HG03108 (cell line): Measurements from ENCODE around the gene KMT5B.

ENCODE experiments used
- ATAC-seq: cut with Tn5 transposase; IDR thresholded peaks from one replicate; pipeline ENCODE4 v1.9.1; 2021; ENCODE audit warnings: moderate library complexity; ENCODE audit not compliant: unreplicated experiment

Gene KMT5B

DNA sequence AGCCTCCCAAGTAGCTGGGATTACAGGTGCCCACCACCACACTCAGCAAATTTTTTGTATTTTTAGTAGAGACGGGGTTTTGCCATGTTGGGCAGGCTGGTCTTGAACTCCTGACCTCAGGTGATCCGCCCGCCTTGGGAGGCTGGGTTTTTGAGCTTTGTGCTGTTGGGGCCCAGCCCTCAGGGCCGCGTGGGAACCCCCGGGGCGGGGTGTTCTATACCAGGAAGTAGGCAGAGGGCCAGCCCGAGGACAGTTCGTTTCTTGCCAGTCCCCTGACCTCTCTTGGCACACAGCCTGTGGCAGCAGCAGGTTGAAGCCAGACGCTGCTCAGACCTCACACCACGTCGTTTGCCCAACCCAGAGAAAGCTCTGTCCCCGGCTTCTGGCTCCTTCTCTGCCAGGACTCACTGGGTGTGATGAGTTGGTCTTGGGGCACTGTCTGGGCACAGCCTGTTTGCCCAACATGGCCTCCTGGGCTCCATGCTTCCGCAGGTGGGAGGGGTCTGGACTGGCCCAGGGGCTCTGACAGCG lies 67.0 kb downstream of the KMT5B start:
- no peak for ATAC-seq

GRCh38 chr11:68145120-68145866 lies 67.8 kb downstream of the KMT5B start:
- no peak for ATAC-seq

DNA sequence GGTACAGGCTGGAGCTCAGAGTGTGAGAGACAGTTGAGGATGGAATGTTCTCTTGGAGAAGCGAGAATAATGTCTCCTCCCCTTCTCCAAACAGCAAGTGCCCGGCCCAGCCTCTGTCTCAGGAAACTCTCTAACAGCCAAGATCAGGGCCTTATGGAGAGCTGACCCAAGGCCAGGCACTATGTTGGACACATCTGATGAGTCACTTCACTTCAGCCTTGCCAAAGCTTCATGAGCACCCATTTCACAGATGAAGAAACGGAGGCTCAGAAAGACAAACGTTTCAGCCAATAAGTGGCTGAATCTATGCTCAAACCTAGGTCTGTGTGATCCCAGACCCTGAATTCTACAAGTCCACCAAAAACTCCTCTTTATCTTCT lies 69.8 kb downstream of the KMT5B start:
- ATAC-seq, result no peak

GRCh38 chr11:68142441-68143309 lies 70.4 kb downstream of the KMT5B start:
- no peak for ATAC-seq

DNA sequence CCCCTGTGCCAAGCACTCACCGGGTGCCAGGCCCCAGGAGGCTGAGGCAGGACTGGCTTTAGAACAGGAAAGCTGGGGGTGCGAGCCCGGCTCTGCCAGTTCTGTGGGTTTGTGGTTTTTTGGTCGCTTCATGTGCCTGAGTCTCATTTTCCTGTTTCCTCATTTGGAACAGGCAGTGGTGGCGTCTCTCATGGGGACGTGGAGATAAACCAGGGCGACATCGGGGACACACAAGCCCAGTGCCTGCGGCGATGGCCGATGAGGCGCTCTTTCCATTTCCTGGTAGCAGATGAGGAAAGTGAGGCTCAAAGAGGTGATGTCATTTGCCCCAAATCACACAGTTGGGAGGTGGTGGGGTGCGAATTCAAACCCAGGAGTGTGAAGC lies 71.1 kb downstream of the KMT5B start:
- no peak for ATAC-seq

GRCh38 chr11:68141246-68142027 lies 71.7 kb downstream of the KMT5B start:
- no peak for ATAC-seq

GRCh38 chr11:68140496-68141245 lies 72.4 kb downstream of the KMT5B start:
- no peak for ATAC-seq

GRCh38 chr11:68138237-68138636 lies 74.9 kb downstream of the KMT5B start:
- no peak for ATAC-seq

DNA sequence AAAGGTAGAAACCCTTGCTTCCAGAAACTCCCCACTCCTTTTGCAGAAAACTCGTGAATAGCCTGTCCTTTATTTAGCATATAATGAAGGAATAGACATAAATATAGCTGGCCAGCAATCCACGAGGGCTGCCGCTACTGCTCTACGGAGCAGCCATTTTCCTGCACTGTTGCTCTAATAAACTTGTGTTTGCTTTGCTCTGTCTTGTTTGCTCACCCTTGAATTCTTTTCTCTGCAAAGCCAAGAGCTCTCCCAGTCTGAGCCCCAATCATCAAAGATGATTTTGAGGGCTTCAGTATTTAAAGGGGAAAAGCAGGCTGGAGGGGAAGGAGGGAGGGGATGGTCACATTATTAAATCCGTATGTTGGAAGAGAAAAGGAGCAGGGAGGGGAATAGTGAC lies 75.3 kb downstream of the KMT5B start:
- ATAC-seq, result no peak

DNA sequence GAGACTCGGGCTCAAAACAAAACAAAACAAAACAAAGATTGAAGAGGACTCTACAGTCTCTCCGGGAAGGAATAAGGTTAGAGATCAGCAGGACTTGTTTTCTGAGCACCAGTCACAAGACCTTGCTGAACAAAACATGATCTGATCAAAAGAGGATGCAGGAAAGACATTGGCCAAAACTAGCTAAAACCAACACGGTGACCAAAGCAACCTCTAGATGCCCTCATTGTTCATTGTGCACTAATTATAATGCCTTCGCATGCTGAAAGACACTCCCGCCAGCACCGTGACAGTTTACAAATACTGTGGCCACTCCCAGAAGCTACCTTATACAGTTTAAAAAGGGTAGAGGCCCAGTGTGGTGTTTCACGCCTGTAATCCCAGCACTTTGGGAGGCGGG lies 76.2 kb downstream of the KMT5B start:
- ATAC-seq, result no peak

- no peak for ATAC-seq
Observed at GRCh38 chr11:68135161-68135560, 77.9 kb downstream of the KMT5B start.

DNA sequence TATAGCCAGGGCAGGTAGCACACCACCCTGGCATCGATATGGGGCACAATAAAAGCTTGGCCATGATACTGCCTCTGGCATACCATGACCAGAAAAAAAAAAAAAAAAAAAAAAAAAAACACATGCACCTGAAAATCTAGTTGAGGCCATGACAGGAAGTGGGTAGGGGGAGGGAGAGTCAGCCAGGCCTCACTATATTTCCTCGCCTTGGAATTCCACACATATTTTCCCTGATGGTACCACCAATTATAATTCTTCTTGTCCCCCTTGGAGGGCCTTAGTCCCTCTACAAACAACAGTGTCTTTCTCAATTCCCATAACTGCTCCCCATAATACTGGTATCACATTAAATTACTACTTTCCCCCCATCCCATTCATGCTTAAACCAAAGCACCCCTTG lies 79.3 kb downstream of the KMT5B start:
- no peak for ATAC-seq

DNA sequence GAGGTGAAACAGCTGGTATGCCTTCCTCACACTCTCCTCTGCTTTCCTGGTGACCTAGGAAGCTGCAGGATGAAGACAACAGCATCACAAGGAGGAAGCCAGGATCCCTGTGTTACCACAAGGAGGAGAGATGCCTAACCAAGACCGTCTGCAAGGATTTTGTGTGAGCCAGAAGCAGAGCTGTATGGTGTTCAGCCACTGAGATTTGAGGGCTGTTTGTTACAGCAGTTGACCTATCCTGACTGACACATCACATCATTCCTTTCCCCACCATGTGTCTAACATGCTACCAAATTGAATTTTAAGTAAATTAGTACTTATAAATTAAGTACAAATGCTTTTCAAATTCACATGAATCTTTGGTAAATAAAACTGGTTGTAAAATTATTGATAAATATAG lies 83.0 kb downstream of the KMT5B start:
- ATAC-seq, result no peak

GRCh38 chr11:68128682-68129327 lies 84.3 kb downstream of the KMT5B start:
- ATAC-seq, result no peak

DNA sequence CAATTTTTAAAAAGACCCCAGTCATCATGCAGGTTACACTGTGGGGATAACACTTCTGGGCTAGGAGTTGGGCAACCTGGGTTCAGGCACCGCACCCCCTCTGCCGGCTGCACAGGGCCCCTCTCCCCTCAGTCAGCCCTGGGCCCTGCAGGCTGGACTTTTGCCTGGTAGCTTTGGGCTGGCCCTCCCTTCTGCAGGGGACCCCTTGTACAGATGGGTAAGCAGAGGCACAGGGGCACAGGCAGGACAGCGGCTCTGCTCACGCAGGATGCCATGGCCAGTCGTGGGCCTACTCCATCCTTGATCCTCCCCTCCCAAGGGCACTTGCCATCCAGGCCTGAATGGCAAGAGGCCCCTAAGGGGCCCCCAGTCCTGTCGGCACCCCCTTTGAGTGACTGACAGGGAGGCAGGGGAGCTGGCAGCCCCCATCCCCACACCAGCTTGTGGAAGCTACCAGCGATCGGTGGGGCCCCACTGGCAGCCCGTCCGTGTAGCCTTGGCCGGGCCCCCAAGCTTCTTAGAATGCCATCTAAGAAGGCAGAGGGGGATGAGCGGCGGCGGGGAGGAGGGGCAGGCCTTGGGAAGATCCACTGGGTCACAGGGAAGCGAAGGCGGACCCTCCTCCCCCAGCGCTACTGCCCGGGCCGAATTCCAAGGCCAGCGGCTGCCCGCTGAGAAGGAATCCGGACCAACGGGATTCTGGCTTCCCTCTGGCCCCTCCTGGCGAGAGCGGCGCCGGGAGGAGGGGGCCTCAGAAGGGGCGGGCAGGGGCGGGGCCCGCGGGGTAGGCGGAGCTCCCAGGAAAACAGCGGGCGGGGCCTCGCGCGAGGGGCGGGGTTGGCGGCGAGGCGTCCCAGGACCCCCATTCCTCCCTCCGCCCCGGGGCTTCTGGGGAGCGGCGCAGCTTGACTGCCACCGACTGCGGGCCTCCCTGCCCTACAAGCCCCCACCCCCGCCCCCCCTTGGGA lies 85.1 kb downstream of the KMT5B start:
- no peak for ATAC-seq

- ATAC-seq, result no peak
Observed at GRCh38 chr11:68125164-68125563, 87.9 kb downstream of the KMT5B start.

DNA sequence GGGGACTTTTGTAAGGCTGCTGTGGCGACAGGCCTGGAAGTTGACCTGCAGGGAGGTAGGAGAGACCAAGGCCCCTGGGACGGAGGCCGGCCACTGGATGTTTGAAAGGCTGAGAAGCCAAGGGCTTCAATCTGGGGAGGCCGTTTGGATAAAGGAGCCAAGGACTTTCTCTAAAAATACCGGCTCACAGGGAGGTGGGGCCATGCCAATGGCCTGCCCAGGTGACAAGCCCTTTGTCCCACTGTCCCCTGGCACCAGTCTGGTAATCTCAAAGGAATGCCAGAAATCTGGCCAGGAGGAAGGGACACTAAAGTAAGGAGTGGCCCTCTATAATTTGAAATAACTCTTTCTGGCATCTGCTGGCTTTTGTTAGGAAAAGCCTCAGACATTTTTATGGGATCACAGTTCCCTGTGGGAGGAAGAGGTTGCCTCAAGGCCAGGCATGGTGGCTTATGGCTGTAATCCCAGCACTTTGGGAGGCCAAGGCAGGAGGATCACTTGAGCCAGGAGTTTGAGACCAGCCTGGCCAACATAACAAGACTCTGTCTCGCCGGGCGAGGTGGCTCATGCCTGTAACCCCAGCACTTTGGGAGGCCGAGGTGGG lies 90.1 kb downstream of the KMT5B start:
- no peak for ATAC-seq

GRCh38 chr11:68121067-68121899 lies 91.8 kb downstream of the KMT5B start, which contains the start of gene CHKA:
Gene CHKA, minus strand, starts transcription at chr11:68121388. Its CDS starts 211 bp downstream, at chr11:68121177.
- ATAC-seq, result peak; percentile 81
